Stimulated activated naive CD4-positive, alpha-beta T cell treated with Interleukin-2 at 50 U/mL for 16 hours (primary cell): ENCODE data around the gene HADHA.
A peak's percentile ranks its signal among the peaks of the same experiment; 100 is the strongest.

Experiments
- DNase-seq: peaks from one replicate; lab custom pipeline; 2025; lab: John Stamatoyannopoulos, UW

HADHA gene

DNA sequence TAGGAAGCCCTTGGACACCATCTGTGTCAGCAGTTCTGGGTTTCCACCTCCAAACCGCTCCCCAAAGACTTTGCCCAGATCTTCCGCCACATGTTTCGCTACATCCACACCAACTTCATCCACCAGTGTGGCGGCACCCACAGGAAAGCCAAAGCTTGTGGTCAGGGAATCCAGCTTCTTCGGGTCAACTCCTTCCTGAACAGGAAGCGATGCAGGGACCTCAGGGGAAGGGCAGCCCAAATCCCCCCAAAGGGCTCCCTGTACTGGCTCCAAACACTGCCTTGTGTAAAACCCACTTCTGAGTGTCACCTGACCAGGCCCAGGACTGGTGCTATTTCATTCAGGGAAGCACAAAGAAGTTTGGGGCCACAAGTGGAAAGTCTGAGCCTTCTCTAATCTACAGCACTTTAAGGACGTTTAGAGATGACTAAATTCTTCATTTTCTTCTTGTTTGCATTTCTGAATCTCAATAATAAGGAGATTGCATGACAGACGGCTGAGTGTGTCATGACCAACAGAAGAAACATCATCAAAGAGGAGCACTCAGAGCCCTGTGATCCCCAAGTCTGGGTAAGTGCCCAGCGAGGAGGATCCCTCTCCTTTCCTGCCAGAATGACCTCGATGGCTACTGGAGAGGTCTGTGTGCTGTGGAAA is 50.7 kb downstream of the HADHA start:
- DNase-seq: no peak

DNA sequence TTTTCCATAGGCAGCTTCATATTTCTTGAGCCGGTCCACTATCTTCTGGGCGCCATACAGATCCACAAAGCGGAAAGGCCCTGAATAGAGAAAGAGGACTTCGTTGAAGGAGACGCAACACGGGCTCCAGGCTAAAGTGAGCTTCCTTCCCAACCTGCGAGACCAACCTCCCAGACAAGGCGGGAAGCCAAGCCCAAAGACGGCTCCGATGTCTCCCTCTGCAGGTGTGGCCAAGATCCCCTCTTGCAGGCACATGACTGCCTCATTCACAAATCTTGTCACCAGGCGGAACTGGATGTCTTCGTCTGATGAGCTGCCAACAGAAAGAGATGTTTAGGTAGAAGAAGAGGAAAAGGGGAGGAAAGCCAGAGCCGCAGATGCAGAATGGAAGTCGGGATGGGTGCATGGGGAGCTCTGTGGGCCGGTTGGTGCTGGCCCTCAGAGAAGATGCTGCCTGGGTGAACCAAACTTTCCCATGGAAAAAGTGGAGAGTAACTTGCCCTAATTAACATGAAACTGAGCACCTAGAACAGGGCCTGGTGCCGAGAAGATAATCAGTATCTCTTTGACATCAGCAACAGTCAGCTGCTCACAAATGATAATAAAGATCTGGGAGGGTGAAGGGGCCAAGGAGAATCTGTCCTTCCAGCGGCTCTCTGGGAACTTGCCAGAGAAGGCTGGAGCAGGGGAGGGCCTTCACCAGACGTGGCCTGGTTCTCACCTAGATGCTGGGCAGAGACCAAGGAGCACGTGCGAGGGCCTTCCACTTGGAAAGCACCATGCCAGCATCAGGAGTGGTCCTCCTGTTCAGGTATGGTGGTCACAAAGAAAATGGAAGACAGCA is 52.9 kb downstream of the HADHA start:
- DNase-seq: no peak

DNA sequence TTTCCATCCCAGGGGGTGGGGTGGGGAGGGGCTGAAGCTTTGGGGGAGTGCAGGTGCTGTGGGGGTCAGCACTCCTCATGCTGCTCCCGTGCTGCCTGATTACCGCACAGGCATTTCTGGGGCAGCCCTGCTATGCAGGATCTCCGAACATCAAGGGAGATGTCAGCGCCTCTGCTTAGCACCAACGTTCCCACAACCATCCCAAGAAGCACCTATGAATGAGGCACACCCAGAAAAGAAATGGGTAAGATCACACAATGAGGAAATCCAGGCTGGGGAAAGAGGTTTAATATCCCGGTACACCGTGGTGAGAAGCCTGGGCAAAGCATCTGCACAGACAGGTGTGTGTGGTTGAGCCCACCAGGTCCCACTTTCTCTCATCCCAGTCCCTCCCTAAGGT is 54.1 kb downstream of the HADHA start:
- DNase-seq: no peak

DNA sequence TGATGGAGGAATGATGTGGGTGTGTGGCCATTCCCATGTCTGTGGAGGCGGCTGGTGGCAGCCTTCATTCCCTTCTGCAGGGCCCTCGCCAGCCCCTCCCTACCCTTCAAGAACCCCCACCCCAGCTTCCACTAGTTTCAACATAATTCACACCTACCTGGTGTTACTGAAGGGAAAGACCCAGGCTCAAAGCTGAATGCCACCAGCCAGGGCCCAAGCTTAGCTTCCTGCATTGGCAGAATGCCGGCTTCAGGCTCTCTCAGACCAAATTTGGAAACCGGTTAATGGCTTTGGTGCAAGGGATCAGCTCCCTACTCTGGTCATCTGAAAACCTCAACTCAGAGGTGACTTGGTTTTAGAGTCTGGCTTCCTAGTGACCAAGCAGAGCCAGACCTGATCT is 54.7 kb downstream of the HADHA start:
- no peak for DNase-seq

DNA sequence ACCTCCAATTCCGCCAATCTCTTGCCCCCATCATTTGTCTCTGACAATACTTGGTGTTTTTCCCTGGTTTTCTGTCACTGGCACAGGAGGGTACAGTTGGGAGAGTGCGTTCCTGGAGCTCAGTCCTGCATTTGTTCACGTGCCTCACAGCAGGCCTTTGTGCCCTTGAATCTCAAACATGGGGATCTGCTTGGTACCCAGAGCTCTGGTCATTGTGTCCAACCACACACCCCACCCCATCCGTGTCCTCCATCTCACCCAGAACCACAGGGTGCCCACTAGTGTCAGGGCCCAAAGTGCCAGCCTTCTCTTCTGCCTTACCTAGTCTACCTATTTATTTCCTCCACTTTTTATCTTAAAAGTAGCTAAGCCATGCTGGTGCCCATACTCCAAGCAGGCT is 55.3 kb downstream of the HADHA start:
- DNase-seq: no peak

DNA sequence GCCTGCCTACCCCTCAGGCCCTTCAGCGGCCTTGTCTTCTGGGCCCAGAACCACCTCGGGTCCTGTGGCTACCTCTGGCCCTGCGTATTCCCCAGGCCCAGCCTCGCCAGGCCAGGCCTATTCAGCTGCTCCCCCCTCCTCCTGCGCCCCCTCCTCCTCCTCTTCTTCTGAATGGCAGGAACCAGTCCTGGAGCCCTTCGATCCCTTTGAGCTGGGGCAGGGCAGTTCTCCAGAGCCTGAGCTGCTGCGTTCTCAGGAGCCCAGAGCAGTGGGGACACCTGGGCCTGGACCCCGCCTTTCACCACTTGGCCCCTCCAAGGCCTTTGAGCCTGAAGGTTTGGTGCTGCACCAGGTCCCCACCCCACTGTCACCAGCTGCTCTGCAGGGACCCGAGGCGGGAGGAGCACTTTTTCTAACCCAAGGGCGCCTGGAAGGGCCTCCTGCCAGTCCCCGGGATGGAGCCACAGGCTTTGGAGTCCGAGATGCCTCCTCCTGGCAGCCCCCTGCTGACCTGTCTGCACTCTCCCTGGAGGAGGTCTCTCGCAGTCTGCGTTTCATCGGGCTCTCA is 56.8 kb downstream of the HADHA start:
- DNase-seq: no peak

DNA sequence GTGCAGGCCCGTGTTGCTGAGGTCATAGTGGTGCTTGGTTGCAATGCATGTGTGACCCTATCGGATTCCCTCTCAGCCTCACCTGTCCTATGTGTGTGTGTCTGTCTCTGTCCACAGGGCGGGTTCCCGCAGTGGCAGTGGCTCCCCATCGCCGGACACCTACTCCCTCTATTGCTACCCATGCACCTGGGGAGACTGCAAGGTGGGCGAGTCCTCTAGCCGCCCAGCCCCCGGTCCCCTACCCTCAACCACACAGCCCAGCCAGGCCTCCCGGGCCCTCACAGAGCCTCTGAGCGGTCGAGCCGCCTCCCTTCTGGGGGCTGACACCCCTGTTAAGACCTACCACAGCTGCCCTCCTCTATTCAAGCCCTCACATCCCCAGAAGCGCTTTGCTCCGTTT is 57.3 kb downstream of the HADHA start:
- DNase-seq: no peak

DNA sequence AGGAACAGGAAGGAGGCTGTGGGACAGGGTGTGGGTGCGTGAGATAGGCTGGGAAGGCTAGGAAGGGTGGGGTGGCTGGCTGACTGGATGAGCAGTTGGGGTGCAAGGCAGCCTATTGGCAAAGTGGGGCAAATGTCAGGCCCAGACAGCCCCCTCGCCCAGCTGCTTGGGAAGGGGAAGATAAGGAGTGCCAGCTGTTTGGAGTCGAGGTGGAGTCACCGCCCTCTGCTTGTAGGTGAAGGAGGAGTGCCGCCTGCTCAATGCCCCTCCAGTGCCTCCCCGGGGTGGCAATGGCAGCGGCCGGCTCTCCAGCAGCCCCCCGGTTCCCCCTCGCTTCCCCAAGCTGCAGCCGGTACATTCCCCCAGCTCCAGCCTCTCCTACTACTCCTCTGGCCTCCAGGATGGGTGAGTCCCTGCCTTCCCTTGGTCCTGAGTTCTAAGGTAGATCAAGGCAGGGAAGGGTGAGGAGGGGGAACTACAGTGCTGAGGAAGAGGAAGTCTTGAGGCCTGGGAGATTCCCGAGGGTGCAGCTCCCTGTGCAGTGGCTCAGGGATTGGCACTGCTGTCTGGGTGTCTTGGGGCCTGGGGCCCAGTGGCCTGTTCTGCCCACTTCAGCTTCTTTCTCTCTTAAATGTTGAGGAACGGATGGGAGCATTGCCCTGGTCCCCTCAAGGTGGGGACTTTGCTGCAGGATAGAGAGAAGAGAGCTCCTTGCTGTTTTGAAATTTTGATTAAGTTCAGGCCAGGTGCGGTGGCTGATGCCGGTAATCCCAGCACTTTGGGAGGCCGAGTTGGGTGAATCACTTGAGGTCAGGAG is 58.3 kb downstream of the HADHA start:
- no peak for DNase-seq

DNA sequence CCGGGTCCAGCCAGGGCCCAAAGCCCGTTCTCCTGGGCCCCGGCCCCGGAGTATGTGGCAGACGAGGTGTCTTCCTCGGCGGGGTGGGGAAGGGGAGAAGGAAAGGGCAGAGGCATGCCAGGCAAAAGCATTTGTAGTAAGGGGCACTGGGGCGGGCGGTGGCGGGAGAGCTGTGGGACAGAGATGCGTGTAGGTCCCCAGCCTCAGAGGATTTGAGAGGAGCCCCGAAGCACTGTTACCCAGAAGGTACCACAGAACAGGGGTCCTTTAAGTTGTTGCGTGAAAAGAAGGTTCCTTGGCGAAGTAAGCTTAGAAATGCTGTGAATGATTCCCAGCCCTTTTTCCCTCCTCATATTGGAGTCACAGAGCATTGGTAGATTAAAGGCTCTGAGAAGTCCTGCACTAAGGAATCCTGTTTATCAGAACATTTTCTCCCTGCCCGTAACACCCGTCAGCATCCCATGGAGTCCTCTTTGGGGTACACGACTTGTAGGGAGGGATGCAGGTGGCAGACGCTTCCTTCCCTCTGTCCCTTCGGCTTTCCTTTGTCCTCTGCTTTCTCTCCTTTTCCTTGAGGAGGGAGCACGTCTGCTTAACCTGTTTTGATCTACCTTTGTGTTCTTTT is 59.0 kb downstream of the HADHA start:
- DNase-seq: no peak

DNA sequence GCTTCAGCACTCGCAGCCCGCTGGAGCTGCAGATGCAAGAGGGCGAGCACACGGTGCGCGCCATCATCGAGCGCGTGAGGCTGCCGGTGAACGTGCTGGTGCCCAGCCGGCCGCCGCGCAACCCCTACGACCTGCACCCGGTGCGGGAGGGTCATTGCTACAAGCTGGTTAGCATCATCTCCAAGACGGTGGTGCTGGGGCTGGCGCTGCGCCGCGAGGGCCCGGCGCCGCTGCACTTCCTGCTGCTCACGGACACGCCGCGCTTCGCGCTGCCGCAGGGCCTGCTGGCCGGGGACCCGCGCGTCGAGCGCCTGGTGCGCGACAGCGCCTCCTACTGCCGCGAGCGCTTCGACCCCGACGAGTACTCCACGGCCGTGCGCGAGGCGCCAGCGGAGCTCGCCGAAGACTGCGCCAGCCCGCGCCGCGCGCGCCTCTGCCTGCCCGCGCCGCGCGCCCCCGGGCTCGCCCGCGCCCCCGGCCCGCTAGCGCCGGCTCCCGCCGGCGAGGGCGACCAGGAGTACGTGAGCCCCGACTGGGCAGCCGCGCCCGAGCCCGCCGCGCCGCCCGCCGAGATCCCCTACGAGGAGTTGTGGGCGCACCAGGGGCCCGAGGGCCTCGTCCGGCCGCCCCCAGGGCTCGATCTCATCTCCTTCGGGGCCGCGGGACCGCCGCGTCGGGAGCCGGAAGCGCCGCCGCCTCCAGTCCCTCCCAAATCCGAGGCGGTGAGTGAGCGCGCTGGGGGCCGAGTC is 59.7 kb downstream of the HADHA start:
- peak; percentile 78 for DNase-seq

DNA sequence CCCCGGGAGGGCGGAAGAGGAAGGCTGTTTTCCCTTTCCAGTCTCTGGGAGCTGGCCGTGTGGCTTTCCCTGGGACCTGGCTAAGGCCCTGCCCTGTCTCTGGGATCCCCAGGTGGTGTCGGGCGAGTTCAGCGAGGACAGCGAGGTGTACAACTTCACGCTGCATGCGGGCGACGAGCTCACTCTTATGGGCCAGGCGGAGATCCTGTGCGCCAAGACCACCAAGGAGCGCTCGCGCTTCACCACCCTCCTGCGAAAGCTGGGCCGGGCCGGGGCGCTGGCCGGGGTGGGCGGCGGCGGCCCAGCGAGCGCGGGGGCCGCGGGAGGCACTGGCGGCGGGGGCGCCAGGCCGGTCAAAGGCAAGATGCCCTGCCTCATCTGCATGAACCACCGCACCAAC is 60.3 kb downstream of the HADHA start:
- DNase-seq: no peak

DNA sequence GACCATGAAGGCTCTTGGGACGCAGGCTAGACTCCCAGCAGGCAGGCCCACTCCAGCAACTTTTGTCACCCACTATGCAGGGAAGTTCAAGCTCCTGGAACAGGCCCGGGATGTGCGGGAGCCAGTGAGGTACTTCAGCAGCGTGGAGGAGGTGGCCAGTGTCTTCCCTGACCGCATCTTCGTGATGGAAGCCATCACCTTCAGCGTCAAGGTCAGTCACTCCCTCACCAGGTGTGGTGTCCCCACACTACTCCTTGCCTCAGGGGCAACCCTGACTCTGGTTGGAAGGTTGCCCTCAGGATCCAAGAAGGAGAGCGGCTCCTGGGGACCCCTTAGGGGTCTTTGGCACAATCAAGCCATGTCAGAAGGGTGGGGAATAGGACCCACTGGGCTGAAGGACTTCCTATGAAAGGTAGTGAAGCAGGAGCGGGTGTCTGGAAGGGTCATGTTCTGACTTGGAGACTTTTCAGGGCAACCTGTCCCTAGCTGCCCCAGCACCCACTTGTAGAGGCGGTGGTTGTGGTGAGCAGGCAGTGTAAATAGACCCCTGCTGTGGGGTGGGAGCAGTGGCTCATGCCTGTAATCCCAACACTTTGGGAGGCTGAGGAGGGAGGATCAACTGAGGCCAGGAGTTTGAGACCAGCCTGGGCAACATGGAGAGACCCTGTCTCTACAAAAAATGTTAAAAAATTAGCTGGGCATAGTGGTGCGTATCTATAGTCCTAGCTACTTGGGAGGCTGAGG is 61.4 kb downstream of the HADHA start:
- no peak for DNase-seq

DNA sequence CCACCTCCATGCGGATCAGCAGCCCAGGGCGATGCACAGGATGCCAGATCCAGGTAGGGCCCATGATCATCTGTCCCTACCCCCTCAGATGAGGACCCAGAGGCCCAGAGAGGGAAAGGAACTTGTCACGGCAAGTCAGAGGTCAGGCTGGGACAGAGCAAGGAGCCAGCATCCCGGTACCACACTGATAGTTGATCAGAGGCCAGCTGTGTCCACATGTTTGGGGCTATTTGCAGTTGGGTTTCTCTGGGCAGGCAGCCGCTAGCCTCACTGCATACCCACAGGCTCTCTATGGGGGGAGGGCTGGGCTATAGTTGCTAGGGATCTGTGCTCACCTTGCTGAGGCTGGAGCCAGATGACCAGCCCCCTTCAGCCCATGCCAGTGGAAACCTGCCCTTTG is 62.0 kb downstream of the HADHA start:
- DNase-seq: no peak

DNA sequence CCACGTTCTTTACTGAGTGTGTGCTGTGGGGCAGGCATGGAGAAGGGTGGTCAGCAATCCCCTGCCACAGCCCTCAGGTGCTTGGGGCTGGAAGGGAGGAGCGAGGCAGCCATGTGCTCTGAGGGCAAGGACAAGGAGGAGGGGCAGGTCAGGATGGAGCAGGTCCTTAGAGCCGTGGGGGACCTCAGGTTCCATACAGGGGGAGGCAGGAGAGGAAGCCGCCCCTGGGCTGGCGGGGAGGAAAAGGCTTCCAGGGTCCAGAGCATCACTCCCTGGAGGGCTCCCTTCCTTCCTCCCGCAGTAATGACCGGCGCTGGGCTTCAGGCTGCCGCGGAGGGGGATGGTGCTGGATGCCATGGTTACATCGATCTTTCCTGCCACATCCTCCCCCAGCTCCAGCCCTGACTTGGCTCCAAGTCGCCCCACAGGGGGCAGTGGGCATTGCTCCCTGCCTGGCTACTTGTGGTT is 65.0 kb downstream of the HADHA start:
- no peak for DNase-seq

DNA sequence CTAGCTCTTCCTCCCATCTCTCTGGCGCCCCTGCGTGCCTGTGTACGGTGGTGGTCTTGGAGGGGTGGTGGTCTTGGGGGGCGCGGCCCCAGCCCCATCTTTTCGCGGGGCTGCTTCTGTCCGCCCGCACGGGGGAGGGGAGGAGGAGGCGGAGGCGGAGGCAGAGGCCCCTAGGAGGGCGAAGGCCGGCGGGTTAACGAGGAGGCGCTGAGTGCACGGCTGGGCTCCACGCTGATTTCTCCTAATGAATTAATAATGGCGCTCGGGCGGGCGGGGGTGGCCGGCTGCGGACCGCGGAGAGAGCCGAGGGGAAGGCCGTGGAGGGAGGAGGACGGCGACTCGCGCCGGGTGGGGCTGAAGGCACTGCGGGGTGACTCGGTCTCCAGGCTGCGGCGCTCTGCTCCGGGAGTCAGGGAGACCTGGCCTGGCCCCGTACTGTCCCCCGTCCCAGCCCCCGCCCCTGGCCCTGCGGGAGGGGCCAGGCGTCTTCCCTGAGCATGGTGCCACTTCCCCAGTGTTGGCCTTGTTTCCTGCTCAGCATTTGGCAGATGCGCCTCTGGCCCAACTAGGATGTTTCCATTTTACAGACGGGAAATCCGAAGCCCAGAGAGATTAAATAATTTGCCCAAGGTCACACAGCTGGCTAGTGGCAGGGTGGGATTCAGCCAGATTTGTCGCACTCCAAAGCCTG is 65.5 kb downstream of the HADHA start:
- no peak for DNase-seq

DNA sequence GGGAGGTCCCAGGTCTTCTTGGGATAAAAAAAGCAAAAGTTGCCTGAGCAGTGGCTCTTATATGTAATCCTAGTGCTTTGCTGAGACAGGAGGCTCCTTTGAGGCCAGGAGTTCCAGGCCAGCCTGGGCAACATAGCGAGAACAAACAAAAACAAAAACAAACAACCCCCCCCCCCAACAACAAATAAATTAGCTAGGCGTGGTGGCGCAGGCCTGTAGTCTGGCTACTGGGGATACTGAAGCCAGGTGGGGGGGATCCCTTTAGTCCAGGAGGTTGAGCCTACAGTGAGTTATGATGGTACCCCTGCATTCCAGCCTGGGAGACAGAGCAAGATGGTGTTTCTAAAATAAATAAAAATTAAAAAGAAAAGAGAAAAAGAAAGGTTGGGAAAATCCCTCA is 66.2 kb downstream of the HADHA start:
- DNase-seq: no peak

DNA sequence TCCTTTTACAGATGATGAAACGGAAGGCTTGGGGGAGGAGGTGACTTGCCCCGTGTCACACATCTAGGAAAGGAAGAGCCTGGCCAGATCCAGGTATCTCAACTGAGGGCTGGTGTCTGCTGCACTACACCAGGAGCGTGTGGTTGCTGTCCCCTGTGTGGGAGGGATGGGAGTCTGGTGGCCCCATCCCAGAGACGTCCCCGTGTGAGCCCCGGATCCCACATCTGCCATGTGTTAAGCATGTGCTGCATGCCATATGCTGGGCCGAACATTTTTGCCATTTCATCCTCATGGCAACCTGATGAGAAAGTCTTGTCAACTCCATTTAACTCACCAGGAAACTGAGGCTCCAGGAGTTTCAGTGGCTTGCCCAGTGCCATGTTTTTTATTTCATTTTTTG is 67.3 kb downstream of the HADHA start:
- no peak for DNase-seq

DNA sequence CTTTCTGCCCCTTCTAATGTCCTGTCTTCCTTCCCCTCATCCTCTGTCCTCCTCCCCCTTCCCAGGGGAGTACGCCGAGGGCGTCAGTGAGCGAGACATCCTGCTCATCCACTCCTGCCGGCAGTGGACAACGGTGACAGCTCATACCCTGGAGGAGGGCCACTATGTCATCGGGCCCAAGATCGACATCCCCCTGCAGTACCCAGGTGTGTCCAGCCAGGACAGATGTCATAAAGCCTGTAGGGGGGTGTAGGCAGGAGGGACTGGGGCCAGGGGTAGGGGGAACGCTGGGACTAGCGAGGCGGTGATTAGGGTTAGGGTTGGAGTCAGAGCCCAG is 68.2 kb downstream of the HADHA start:
- DNase-seq: no peak

DNA sequence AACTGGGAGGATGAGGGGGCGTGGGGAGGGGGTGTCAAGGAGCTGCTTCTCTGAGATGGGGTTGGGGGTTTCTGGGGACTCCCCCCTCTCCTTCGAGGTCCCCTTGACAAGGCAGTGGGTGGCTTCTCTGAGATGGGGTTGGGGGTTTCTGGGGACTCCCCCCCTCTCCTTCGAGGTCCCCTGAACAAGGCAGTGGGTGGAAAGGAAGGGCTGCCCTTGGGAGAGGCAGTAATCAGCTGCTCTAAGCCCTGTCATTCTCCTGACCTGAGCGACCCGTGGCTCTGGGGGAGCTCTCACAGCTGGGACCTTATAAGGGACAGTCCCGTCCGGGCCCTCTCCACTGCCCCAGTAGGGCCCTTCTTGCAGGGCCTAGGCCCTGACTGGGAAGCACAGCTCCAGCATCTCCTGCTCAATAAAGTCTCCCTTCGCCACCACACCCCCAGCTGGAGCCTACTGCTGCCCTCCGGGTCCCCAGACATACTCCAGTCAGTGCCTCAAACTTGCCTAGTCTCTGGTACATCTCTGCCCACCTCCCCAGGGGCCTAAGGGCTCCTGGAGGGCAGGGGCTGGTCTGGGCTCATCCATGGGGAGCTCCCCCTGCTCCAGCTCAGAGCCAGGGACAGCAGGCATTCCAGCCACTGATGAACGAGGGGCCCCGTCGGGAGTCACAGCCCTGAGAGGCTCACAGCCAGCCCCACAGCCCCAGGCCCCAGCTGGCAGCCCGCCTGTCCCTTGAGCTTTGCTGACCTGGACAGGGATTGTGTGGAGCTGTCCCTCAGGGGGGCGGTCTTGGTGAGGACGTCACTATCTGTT is 68.8 kb downstream of the HADHA start:
- DNase-seq: no peak
